Glutamatergic neuron (in vitro differentiated cells): Measurements from ENCODE around the gene CRYBB1. TPM values are rescaled to one million over a fixed set of nuclear protein-coding genes. Genes with fewer than 3 reads are reported as not detected.

Experiments used
- DNase-seq: peaks from one replicate; pipeline ENCODE4 v3.0.0; 2022
- H3K27ac Mint-ChIP-seq: one replicate; pipeline ENCODE4 v1.8.0; 2020; ENCODE audit warnings: mild to moderate bottlenecking, mixed read lengths, inconsistent platforms; ENCODE audit not compliant: unreplicated experiment
- H3K27me3 Mint-ChIP-seq: one replicate; pipeline ENCODE4 v1.8.0; 2020; ENCODE audit warnings: mild to moderate bottlenecking, moderate library complexity, mixed read lengths, inconsistent platforms; ENCODE audit not compliant: unreplicated experiment
- H3K36me3 Mint-ChIP-seq: one replicate; pipeline ENCODE4 v1.8.0; 2020; ENCODE audit warnings: mild to moderate bottlenecking, mixed read lengths, inconsistent platforms; ENCODE audit not compliant: unreplicated experiment
- H3K4me1 Mint-ChIP-seq: one replicate; pipeline ENCODE4 v1.8.0; 2020; ENCODE audit warnings: mild to moderate bottlenecking, low read depth, mixed read lengths, inconsistent platforms; ENCODE audit not compliant: unreplicated experiment
- H3K4me3 Mint-ChIP-seq: one replicate; pipeline ENCODE4 v1.8.0; 2020; ENCODE audit warnings: mild to moderate bottlenecking, mixed read lengths, inconsistent platforms; ENCODE audit not compliant: unreplicated experiment
- H3K9me3 Mint-ChIP-seq: one replicate; pipeline ENCODE4 v1.8.0; 2020; ENCODE audit warnings: mild to moderate bottlenecking, moderate library complexity, mixed read lengths, inconsistent platforms; ENCODE audit not compliant: unreplicated experiment
- total RNA-seq: library from RNA; stranded (reverse); fragmentation: NEBNext Ultra II Directional; extraction: Animal tissue kit (Norgen Biotek cat#: 25700); gene quantifications from one replicate; pipeline ENCODE4 v1.2.1, GENCODE V29; 2021; ENCODE audit not compliant: unreplicated experiment
- TF ChIP-seq, protein P1 (sequence below): fragments of 200-600 bp; sonication (generic); IDR thresholded peaks from one replicate; pipeline ENCODE4 v1.5.0; 2021; ENCODE audit not compliant: partially characterized antibody, unreplicated experiment

Gene CRYBB1
- total RNA-seq, 1 donor from 2014 or later = not detected

DNA sequence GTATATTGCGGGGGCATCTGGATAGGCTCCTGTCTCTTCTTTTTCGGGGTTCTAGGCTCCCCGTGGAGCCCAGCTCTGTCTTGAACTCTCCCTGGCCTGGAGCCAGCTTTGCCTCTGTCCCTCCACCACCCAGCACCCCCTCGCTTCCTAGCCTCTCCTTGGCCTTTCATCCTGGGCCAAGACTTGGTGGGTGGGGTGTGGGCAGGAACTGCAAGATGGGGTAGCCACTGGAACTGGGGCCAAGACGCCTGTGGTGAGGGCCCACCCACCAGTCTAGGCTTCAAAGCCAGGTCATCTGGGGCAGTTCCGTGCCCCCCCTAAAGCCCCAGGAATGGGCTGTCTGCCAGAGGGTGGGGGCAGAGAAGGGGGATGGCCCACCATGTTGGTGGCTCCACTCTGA lies 1.7 kb upstream of the CRYBB1 start:
- H3K4me1 Mint-ChIP-seq = peaks cover 4% of the 10 kb centered on the region
- no peaks in the 10 kb centered on the region for H3K36me3 Mint-ChIP-seq
- no peak for DNase-seq
- H3K9me3 Mint-ChIP-seq = peaks cover 2% of the 10 kb centered on the region
- H3K27me3 Mint-ChIP-seq = peaks cover 3% of the 10 kb centered on the region
- no peak overlapping the region for H3K27ac Mint-ChIP-seq
- no peak overlapping the region for H3K4me3 Mint-ChIP-seq
- TF ChIP-seq, protein P1, sequence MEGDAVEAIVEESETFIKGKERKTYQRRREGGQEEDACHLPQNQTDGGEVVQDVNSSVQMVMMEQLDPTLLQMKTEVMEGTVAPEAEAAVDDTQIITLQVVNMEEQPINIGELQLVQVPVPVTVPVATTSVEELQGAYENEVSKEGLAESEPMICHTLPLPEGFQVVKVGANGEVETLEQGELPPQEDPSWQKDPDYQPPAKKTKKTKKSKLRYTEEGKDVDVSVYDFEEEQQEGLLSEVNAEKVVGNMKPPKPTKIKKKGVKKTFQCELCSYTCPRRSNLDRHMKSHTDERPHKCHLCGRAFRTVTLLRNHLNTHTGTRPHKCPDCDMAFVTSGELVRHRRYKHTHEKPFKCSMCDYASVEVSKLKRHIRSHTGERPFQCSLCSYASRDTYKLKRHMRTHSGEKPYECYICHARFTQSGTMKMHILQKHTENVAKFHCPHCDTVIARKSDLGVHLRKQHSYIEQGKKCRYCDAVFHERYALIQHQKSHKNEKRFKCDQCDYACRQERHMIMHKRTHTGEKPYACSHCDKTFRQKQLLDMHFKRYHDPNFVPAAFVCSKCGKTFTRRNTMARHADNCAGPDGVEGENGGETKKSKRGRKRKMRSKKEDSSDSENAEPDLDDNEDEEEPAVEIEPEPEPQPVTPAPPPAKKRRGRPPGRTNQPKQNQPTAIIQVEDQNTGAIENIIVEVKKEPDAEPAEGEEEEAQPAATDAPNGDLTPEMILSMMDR = no peak

DNA sequence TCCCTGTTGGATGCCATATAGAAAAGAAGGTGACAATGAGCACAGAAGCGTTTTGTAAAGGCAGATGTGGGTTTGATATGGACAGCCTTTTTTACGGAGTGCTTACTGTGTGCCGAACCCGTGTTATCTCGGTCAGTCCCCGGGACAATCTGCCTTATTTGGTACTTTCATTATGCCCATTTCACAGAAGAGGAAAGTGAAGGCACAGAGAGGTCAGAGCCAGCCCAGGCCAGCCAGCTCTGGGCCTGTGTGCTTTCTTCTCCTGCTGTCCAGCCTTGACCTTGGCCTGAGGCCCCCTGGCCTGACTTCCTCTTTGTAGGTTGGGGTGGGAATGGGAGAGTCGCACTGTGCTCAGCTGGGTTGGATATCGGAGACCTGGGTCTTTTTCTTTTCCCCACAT lies 628 bp upstream of the CRYBB1 start:
- peaks cover 2% of the 10 kb centered on the region for H3K9me3 Mint-ChIP-seq
- no peak overlapping the region for H3K27ac Mint-ChIP-seq
- DNase-seq = no peak
- H3K36me3 Mint-ChIP-seq = no peaks in the 10 kb centered on the region
- peaks cover 8% of the 10 kb centered on the region for H3K27me3 Mint-ChIP-seq
- peaks cover 9% of the 10 kb centered on the region for H3K4me1 Mint-ChIP-seq
- H3K4me3 Mint-ChIP-seq = no peak overlapping the region
- TF ChIP-seq, protein P1 = no peak

GRCh38 chr22:26616650-26617049 lies 1.2 kb downstream of the CRYBB1 start:
- Mint-ChIP-seq H3K9me3 (peaks cover 2% of the 10 kb centered on the region), H3K36me3 (no peaks in the 10 kb centered on the region), H3K4me1 (peaks cover 10% of the 10 kb centered on the region)

DNA sequence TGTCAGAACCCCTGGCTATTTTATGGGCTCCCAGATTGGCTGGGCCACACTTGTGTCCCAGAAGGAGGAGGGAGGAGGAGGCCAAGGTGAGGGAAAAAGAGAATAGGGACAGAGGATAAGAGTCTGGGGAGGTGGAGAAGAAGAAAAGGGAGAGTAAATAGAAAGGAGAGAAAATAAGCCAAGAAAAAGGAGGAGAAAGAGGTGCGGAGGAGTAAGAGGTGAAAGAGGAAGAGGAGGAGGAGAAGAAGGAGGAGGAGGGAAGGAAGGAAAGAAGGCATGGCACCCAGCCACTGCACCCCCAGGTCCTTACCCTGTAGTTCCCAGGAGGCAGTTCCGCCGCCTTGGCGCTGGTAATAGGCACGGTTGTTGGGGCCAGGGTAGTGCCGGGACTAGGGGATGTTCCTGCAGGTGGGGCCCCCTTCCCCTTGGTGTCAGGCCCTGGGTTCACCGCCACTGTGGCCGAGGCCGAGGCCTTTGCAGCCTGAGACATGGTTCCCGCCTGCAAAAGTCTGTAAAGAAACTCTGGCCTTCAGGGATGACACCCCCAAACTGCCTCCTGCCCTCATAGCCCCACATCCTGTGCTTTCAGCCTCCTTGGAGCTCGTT lies 1.9 kb downstream of the CRYBB1 start:
- peaks cover 8% of the 10 kb centered on the region for H3K27me3 Mint-ChIP-seq
- peaks cover 10% of the 10 kb centered on the region for H3K4me1 Mint-ChIP-seq
- no peaks in the 10 kb centered on the region for H3K36me3 Mint-ChIP-seq
- H3K27ac Mint-ChIP-seq = no peak overlapping the region
- DNase-seq = no peak
- no peak overlapping the region for H3K4me3 Mint-ChIP-seq
- TF ChIP-seq, protein P1 = no peak
- peaks cover 2% of the 10 kb centered on the region for H3K9me3 Mint-ChIP-seq

More at GRCh38 chr22:26616650-26617049, 1.2 kb downstream of the CRYBB1 start:
- Mint-ChIP-seq H3K4me3 (no peak overlapping the region), H3K27me3 (peaks cover 8% of the 10 kb centered on the region), H3K27ac (no peak overlapping the region)
- DNase-seq = no peak
- TF ChIP-seq, protein P1 = no peak

DNA sequence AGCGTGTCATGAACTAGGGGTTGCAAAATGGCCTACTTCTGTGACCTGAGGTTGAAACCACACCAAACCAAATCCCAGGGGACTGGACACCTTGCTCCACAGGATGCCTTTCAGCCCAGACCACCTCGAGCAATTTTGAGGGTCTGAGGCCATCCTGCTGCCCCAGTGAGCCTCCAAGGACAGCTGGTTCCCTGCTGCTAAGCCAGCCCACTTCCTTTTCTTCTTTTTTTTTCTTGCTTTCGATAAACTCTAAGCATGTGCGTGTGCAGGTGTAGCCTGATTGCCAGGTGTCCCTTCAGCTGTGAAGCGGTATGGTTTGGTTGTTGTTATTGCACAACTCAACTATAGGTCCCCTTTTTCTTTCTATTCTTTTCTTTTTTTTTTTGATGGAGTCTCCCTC lies 2.7 kb downstream of the CRYBB1 start:
- Mint-ChIP-seq H3K9me3 (peaks cover 2% of the 10 kb centered on the region), H3K4me3 (no peak overlapping the region), H3K27me3 (peaks cover 8% of the 10 kb centered on the region), H3K27ac (no peak overlapping the region), H3K36me3 (no peaks in the 10 kb centered on the region), H3K4me1 (peaks cover 10% of the 10 kb centered on the region)
- TF ChIP-seq, protein P1 = no peak
- DNase-seq = no peak
